Measurements from ENCODE around the gene ST6GALNAC3.

ST6GALNAC3 gene

DNA sequence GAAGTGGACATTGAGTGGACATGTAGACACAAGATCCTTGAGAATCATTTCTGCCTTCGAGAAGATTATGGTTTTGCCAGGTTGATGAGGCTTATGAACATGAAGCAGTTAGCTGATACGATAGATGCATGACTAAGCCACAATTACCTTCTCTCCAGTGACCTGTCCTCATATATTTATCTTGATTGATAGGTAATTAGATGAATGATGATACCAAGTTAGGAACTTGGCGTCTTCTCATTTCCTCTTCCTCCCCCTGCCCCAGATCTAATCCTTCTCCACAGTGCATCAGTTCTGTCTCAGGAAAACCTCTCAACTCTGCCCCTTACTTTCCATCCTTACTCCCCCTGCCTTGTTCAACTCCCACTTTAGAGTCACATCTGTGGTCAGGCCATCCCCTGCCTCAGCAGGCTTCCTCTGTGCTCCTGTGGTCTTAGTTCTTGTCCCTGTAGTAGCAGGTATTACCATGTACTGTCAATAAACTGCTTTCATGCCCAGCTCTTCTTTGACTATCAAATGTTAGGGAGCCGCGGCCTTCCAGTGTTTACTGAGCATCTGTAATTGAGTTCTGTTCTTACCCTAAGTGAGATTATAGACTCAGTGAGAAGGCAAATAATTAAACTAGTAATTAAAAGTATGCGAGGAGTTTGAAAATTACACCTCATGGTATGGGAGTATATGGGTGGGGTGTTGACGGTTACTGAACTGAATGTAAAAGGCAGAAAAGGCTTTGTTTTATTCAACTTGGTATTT lies 5.1 kb downstream of the ST6GALNAC3 start:
- Histone ChIP-seq H3K9me3 (ENCODE audit: insufficient read depth, low read depth, low read length) (no peaks in the 10 kb centered on the region), H3K9me2 (replicated peaks; ENCODE audit: low read depth, low read length) (no peaks in the 10 kb centered on the region), H3K36me3 (ENCODE audit: insufficient read depth, low read length) (no peaks in the 10 kb centered on the region), H3K4me1 (ENCODE audit: insufficient read depth, low read length, poor library complexity, severe bottlenecking) (no peaks in the 10 kb centered on the region), H3F3A (ENCODE audit: low read depth) (no peaks in the 10 kb centered on the region), H3K9ac (ENCODE audit: low read depth, low read length, poor library complexity, severe bottlenecking) (no peak overlapping the region), H3K79me2 (ENCODE audit: insufficient read depth, low read length) (no peaks in the 10 kb centered on the region), H4K20me1 (ENCODE audit: insufficient read depth, low read length, poor library complexity, severe bottlenecking) (no peaks in the 10 kb centered on the region), H3K4me3 (ENCODE audit: low read length, poor library complexity, severe bottlenecking) (no peak overlapping the region), H3K4me2 (ENCODE audit: low read depth, low read length, poor library complexity, severe bottlenecking) (no peak overlapping the region), H2AFZ (ENCODE audit: low read length) (no peak overlapping the region), H3K27me3 (ENCODE audit: insufficient read depth, low read length, poor library complexity, severe bottlenecking) (no peaks in the 10 kb centered on the region)
- TF ChIP-seq EZH2phosphoT487 (IDR thresholded peaks at IDR 0.05; ENCODE audit: borderline replicate concordance), result no peak
- TF ChIP-seq, protein P1, sequence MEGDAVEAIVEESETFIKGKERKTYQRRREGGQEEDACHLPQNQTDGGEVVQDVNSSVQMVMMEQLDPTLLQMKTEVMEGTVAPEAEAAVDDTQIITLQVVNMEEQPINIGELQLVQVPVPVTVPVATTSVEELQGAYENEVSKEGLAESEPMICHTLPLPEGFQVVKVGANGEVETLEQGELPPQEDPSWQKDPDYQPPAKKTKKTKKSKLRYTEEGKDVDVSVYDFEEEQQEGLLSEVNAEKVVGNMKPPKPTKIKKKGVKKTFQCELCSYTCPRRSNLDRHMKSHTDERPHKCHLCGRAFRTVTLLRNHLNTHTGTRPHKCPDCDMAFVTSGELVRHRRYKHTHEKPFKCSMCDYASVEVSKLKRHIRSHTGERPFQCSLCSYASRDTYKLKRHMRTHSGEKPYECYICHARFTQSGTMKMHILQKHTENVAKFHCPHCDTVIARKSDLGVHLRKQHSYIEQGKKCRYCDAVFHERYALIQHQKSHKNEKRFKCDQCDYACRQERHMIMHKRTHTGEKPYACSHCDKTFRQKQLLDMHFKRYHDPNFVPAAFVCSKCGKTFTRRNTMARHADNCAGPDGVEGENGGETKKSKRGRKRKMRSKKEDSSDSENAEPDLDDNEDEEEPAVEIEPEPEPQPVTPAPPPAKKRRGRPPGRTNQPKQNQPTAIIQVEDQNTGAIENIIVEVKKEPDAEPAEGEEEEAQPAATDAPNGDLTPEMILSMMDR (conservative IDR thresholded peaks at IDR 0.05; ENCODE audit: low read length), result no peak

DNA sequence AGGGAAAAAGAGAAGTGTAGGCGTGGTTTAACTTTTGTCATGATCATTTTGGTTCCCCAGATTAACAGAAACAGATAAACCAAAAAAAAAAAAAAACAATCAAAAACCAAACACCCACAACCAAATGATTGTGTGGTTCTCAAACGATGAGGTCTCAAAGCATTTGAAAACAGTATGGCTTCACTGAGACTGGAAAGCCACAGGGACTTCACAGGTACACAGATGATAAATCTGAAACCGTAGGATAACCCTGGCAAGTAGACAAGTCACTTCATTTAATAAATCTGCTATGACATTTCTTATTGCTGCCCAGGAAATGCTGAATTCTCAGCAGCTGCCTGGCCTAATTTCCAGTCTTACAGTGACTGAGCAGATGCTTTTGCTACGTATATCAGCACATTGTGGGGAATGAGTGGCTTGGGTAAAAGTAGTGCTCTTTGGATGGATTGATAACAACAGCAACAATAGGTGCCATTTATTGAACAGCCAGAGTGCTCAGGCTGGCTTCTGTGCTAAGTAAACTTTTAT lies 6.1 kb downstream of the ST6GALNAC3 start:
- H3K9ac ChIP-seq (ENCODE audit: low read depth, low read length, poor library complexity, severe bottlenecking), result no peak overlapping the region
- no peaks in the 10 kb centered on the region for H3K27me3 ChIP-seq (ENCODE audit: insufficient read depth, low read length, poor library complexity, severe bottlenecking)
- H4K20me1 ChIP-seq (ENCODE audit: insufficient read depth, low read length, poor library complexity, severe bottlenecking), result no peaks in the 10 kb centered on the region
- H3K4me2 ChIP-seq (ENCODE audit: low read depth, low read length, poor library complexity, severe bottlenecking), result no peak overlapping the region
- no peaks in the 10 kb centered on the region for H3F3A ChIP-seq (ENCODE audit: low read depth)
- H3K9me3 ChIP-seq (ENCODE audit: insufficient read depth, low read depth, low read length), result no peaks in the 10 kb centered on the region
- H3K9me2 ChIP-seq (replicated peaks; ENCODE audit: low read depth, low read length), result no peaks in the 10 kb centered on the region
- no peak overlapping the region for H2AFZ ChIP-seq (ENCODE audit: low read length)
- H3K4me3 ChIP-seq (ENCODE audit: low read length, poor library complexity, severe bottlenecking), result no peak overlapping the region
- no peaks in the 10 kb centered on the region for H3K4me1 ChIP-seq (ENCODE audit: insufficient read depth, low read length, poor library complexity, severe bottlenecking)
- no peaks in the 10 kb centered on the region for H3K79me2 ChIP-seq (ENCODE audit: insufficient read depth, low read length)
- no peaks in the 10 kb centered on the region for H3K36me3 ChIP-seq (ENCODE audit: insufficient read depth, low read length)
- TF ChIP-seq, protein P1 (conservative IDR thresholded peaks at IDR 0.05; ENCODE audit: low read length), result no peak
- no peak for TF ChIP-seq EZH2phosphoT487 (IDR thresholded peaks at IDR 0.05; ENCODE audit: borderline replicate concordance)

DNA sequence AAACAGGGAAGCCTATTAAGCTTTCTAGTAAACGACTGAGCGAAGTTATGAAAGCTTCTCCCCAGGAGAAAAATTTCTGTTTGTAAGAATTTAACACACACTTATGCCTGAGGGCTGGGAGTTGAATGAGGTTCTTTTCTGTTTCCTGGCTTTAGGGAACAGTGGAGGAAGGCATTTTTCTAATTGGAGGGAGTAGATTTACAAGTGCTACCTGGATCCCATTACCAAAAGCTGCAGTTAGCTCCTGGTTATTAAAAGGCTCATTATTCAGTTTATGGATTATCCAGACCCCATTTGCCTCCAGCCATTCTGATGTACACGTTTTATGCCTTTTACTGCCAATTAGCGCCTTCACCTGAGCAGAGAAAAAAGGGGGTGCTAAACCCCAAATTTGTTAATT lies 7.5 kb downstream of the ST6GALNAC3 start:
- Histone ChIP-seq H3K4me2 (ENCODE audit: low read depth, low read length, poor library complexity, severe bottlenecking) (no peak overlapping the region), H4K20me1 (ENCODE audit: insufficient read depth, low read length, poor library complexity, severe bottlenecking) (no peaks in the 10 kb centered on the region), H3K9me2 (replicated peaks; ENCODE audit: low read depth, low read length) (no peaks in the 10 kb centered on the region)

More for the DNA sequence above, 7.5 kb downstream of the ST6GALNAC3 start:
- H3K27me3 ChIP-seq (ENCODE audit: insufficient read depth, low read length, poor library complexity, severe bottlenecking), result no peaks in the 10 kb centered on the region
- no peak overlapping the region for H2AFZ ChIP-seq (ENCODE audit: low read length)
- TF ChIP-seq, protein P1 (conservative IDR thresholded peaks at IDR 0.05; ENCODE audit: low read length), result no peak
- no peak for TF ChIP-seq EZH2phosphoT487 (IDR thresholded peaks at IDR 0.05; ENCODE audit: borderline replicate concordance)
- H3K9me3 ChIP-seq (ENCODE audit: insufficient read depth, low read depth, low read length), result no peaks in the 10 kb centered on the region
- H3K4me3 ChIP-seq (ENCODE audit: low read length, poor library complexity, severe bottlenecking), result no peak overlapping the region
- no peaks in the 10 kb centered on the region for H3K36me3 ChIP-seq (ENCODE audit: insufficient read depth, low read length)
- no peaks in the 10 kb centered on the region for H3F3A ChIP-seq (ENCODE audit: low read depth)
- no peaks in the 10 kb centered on the region for H3K4me1 ChIP-seq (ENCODE audit: insufficient read depth, low read length, poor library complexity, severe bottlenecking)
- no peaks in the 10 kb centered on the region for H3K79me2 ChIP-seq (ENCODE audit: insufficient read depth, low read length)
- no peak overlapping the region for H3K9ac ChIP-seq (ENCODE audit: low read depth, low read length, poor library complexity, severe bottlenecking)

Measured in Loucy (cell line).